Measurements from ENCODE around the gene HSD17B2.

Gene HSD17B2

GRCh38 chr16:82047787-82048186 lies 12.7 kb downstream of the HSD17B2 start:
- H3K9me2 ChIP-seq (replicated peaks; ENCODE audit: insufficient read depth, low read length), result no peaks in the 10 kb centered on the region
- H3K79me2 ChIP-seq (ENCODE audit: low read length), result no peaks in the 10 kb centered on the region
- H3K27ac ChIP-seq (ENCODE audit: low read length), result no peak overlapping the region
- no peaks in the 10 kb centered on the region for H3K27me3 ChIP-seq (replicated peaks; ENCODE audit: insufficient read depth, low read length)
- no peak overlapping the region for H3K4me2 ChIP-seq (ENCODE audit: low read depth, low read length)
- no peak overlapping the region for H3K4me3 ChIP-seq (ENCODE audit: low read length)
- no peaks in the 10 kb centered on the region for H3F3A ChIP-seq (ENCODE audit: insufficient read depth, low read length)
- no peak overlapping the region for H3K9ac ChIP-seq (ENCODE audit: low read length)
- no peaks in the 10 kb centered on the region for H3K36me3 ChIP-seq (replicated peaks; ENCODE audit: insufficient read depth, low read length)
- no peak for TF ChIP-seq CTCF (IDR thresholded peaks at IDR 0.05; ENCODE audit: low read length)
- no peak for TF ChIP-seq EZH2 (optimal IDR thresholded peaks at IDR 0.05; ENCODE audit: low read depth, low read length)
- TF ChIP-seq EZH2phosphoT487 (IDR thresholded peaks at IDR 0.05; ENCODE audit: low read length), result no peak
- no peak for DNase-seq
- no peak overlapping the region for H2AFZ ChIP-seq (ENCODE audit: low read length)
- H4K20me1 ChIP-seq (ENCODE audit: insufficient read depth, low read length), result no peaks in the 10 kb centered on the region
- H3K9me3 ChIP-seq (replicated peaks; ENCODE audit: insufficient read depth, low read length), result no peaks in the 10 kb centered on the region
- H3K4me1 ChIP-seq (ENCODE audit: low read length), result no peaks in the 10 kb centered on the region

- Histone ChIP-seq H3K4me2 (ENCODE audit: low read depth, low read length) (no peak overlapping the region), H3K36me3 (replicated peaks; ENCODE audit: insufficient read depth, low read length) (no peaks in the 10 kb centered on the region), H3K79me2 (ENCODE audit: low read length) (no peaks in the 10 kb centered on the region), H3K9me3 (replicated peaks; ENCODE audit: insufficient read depth, low read length) (no peaks in the 10 kb centered on the region), H2AFZ (ENCODE audit: low read length) (no peak overlapping the region), H3K9ac (ENCODE audit: low read length) (no peak overlapping the region), H3F3A (ENCODE audit: insufficient read depth, low read length) (no peaks in the 10 kb centered on the region), H3K4me3 (ENCODE audit: low read length) (no peak overlapping the region), H3K4me1 (ENCODE audit: low read length) (no peaks in the 10 kb centered on the region), H3K27me3 (replicated peaks; ENCODE audit: insufficient read depth, low read length) (no peaks in the 10 kb centered on the region), H3K27ac (ENCODE audit: low read length) (no peak overlapping the region), H4K20me1 (ENCODE audit: insufficient read depth, low read length) (no peaks in the 10 kb centered on the region), H3K9me2 (replicated peaks; ENCODE audit: insufficient read depth, low read length) (no peaks in the 10 kb centered on the region)
- TF ChIP-seq EZH2phosphoT487 (IDR thresholded peaks at IDR 0.05; ENCODE audit: low read length), result no peak
- no peak for TF ChIP-seq CTCF (IDR thresholded peaks at IDR 0.05; ENCODE audit: low read length)
- no peak for TF ChIP-seq EZH2 (optimal IDR thresholded peaks at IDR 0.05; ENCODE audit: low read depth, low read length)
- DNase-seq, result no peak
Measured at GRCh38 chr16:82049484-82049883, 14.4 kb downstream of the HSD17B2 start.

GRCh38 chr16:82050506-82050905 lies 15.5 kb downstream of the HSD17B2 start:
- H3K9ac ChIP-seq (ENCODE audit: low read length), result no peak overlapping the region
- DNase-seq, result no peak
- no peaks in the 10 kb centered on the region for H3K9me3 ChIP-seq (replicated peaks; ENCODE audit: insufficient read depth, low read length)
- no peaks in the 10 kb centered on the region for H3K27me3 ChIP-seq (replicated peaks; ENCODE audit: insufficient read depth, low read length)
- TF ChIP-seq CTCF (IDR thresholded peaks at IDR 0.05; ENCODE audit: low read length), result no peak
- no peak for TF ChIP-seq EZH2 (optimal IDR thresholded peaks at IDR 0.05; ENCODE audit: low read depth, low read length)
- TF ChIP-seq EZH2phosphoT487 (IDR thresholded peaks at IDR 0.05; ENCODE audit: low read length), result no peak
- H2AFZ ChIP-seq (ENCODE audit: low read length), result no peak overlapping the region
- no peaks in the 10 kb centered on the region for H4K20me1 ChIP-seq (ENCODE audit: insufficient read depth, low read length)
- H3K36me3 ChIP-seq (replicated peaks; ENCODE audit: insufficient read depth, low read length), result no peaks in the 10 kb centered on the region
- no peaks in the 10 kb centered on the region for H3K4me1 ChIP-seq (ENCODE audit: low read length)
- H3K79me2 ChIP-seq (ENCODE audit: low read length), result no peaks in the 10 kb centered on the region
- no peaks in the 10 kb centered on the region for H3K9me2 ChIP-seq (replicated peaks; ENCODE audit: insufficient read depth, low read length)
- no peak overlapping the region for H3K4me2 ChIP-seq (ENCODE audit: low read depth, low read length)
- no peak overlapping the region for H3K4me3 ChIP-seq (ENCODE audit: low read length)
- H3K27ac ChIP-seq (ENCODE audit: low read length), result no peak overlapping the region
- H3F3A ChIP-seq (ENCODE audit: insufficient read depth, low read length), result no peaks in the 10 kb centered on the region

Data from MM.1S (cell line).